Lung (tissue), 12 donors: ENCODE measurements around the gene SASH1. TPM values are rescaled to one million over a fixed set of nuclear protein-coding genes. Genes with fewer than 3 reads are reported as not detected.

Experiments
- ATAC-seq: fragments of 200-7000 bp; cut with Tn5 transposase; one replicate; pipeline ENCODE4 v1.9.1; 2020; ENCODE audit warnings: moderate number of reproducible peaks; ENCODE audit not compliant: insufficient read depth, low FRiP score
- DNase-seq, 3 donors: peaks; one replicate each; pipeline ENCODE4 v3.0.0-alpha.2; 2013 to 2017
- H3K27ac ChIP-seq, 2 donors: one replicate each; pipeline ENCODE4 v1.5.1; 2013; ENCODE audit warnings: mild to moderate bottlenecking in 2 of 2, moderate library complexity in 2 of 2, control low read depth in 1 of 2, inconsistent platforms in 1 of 2, low read depth in 1 of 2, low read length in 1 of 2
- H3K27me3 ChIP-seq, 3 donors: one replicate each; pipeline ENCODE4 v1.5.1; 2013; ENCODE audit warnings: low read length in 2 of 3; ENCODE audit not compliant: control insufficient read depth in 3 of 3, insufficient read depth in 3 of 3
- H3K36me3 ChIP-seq, 4 donors: one replicate each; pipeline ENCODE4 v1.5.1; 2013; ENCODE audit warnings: low read length in 4 of 4, mild to moderate bottlenecking in 1 of 4, moderate library complexity in 1 of 4; ENCODE audit not compliant: control insufficient read depth in 4 of 4, insufficient read depth in 4 of 4
- H3K4me1 ChIP-seq, 5 donors: one replicate each; pipeline ENCODE4 v1.5.1; 2013; ENCODE audit warnings: low read length in 5 of 5, mild to moderate bottlenecking in 2 of 5, moderate library complexity in 1 of 5; ENCODE audit not compliant: control insufficient read depth in 5 of 5, insufficient read depth in 5 of 5
- H3K4me3 ChIP-seq: one replicate; pipeline ENCODE4 v1.5.1; 2013; ENCODE audit warnings: mild to moderate bottlenecking, control low read depth, moderate library complexity
- H3K9ac ChIP-seq, 2 donors: one replicate each; pipeline ENCODE4 v1.5.1; 2013; ENCODE audit warnings: low read length in 2 of 2, control low read depth in 1 of 2; ENCODE audit not compliant: insufficient read depth in 1 of 2
- H3K9me3 ChIP-seq, 4 donors: one replicate each; pipeline ENCODE4 v1.5.1; 2013; ENCODE audit warnings: low read length in 3 of 4, mild to moderate bottlenecking in 1 of 4, moderate library complexity in 1 of 4; ENCODE audit not compliant: control insufficient read depth in 4 of 4, insufficient read depth in 3 of 4
- WGBS, 2 donors: extraction: QIAGEN DNeasy Blood & Tissue Kit; methylation state at CpG; one replicate each; pipeline ENCODE4 v1.1.7; 2013; 5-methylcytosine and 5-hydroxymethylcytosine counted together
- polyA plus RNA-seq, 2 donors: library from polyadenylated mRNA; stranded (reverse); fragments of 200-250 nt; gene quantifications; one replicate each; pipeline ENCODE4 v1.2.1, GENCODE V29; 2013
- total RNA-seq, 2 donors: library from RNA; depleted of rRNA in 1 of 2; stranded (reverse); fragments of >200 nt in 1 of 2; gene quantifications; one replicate each; pipeline ENCODE4 v1.2.1, GENCODE V29; 2014 to 2021
- TF ChIP-seq, protein P1 (sequence below): IDR thresholded peaks from 2 replicates; pipeline ENCODE4 v1.5.1; 2012; ENCODE audit warnings: mild to moderate bottlenecking; ENCODE audit errors: control extremely low read depth, extremely low read depth
- donor health status: control.
- donor health status: control.
- donor health status: Bipolar disorder and iron deficiency.
- donor health status: healthy.
- donor health status: DM: yes; HTN: yes; CAD: no.

The SASH1 gene
- total and polyA plus RNA-seq, 4 donors = 18.8 to 114 (median 42.2) TPM

GRCh38 chr6:148425443-148425842 is 82.8 kb downstream of the SASH1 start:
- no peak for ATAC-seq

GRCh38 chr6:148426317-148426977 is 83.8 kb downstream of the SASH1 start:
- H3K4me3 ChIP-seq = no peak overlapping the region
- TF ChIP-seq, protein P1, sequence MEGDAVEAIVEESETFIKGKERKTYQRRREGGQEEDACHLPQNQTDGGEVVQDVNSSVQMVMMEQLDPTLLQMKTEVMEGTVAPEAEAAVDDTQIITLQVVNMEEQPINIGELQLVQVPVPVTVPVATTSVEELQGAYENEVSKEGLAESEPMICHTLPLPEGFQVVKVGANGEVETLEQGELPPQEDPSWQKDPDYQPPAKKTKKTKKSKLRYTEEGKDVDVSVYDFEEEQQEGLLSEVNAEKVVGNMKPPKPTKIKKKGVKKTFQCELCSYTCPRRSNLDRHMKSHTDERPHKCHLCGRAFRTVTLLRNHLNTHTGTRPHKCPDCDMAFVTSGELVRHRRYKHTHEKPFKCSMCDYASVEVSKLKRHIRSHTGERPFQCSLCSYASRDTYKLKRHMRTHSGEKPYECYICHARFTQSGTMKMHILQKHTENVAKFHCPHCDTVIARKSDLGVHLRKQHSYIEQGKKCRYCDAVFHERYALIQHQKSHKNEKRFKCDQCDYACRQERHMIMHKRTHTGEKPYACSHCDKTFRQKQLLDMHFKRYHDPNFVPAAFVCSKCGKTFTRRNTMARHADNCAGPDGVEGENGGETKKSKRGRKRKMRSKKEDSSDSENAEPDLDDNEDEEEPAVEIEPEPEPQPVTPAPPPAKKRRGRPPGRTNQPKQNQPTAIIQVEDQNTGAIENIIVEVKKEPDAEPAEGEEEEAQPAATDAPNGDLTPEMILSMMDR = no peak
- DNase-seq (peak in 1 of 3 donors; percentile 38), ATAC-seq (no peak)
- no peaks in the 10 kb centered on the region for H3K27me3 ChIP-seq
- H3K9ac ChIP-seq = no peak overlapping the region
- no peaks in the 10 kb centered on the region for H3K36me3 ChIP-seq
- peak overlapping the region in 1 of 2 donors; percentile 23 for H3K27ac ChIP-seq
- WGBS, 2 donors = 55 to 68% methylated on average over 9 of the region's 9 CpGs
- peaks cover 0 to 15% (median 3%) of the 10 kb centered on the region in 5 donors for H3K4me1 ChIP-seq
- H3K9me3 ChIP-seq = peaks cover 0 to under 1% (median 0%) of the 10 kb centered on the region in 4 donors

More at GRCh38 chr6:148425443-148425842, 82.8 kb downstream of the SASH1 start:
- H3K27ac ChIP-seq = no peak overlapping the region
- peaks cover 0 to 13% (median 3%) of the 10 kb centered on the region in 5 donors for H3K4me1 ChIP-seq
- no peaks in the 10 kb centered on the region for H3K36me3 ChIP-seq
- DNase-seq = no peak
- no peak overlapping the region for H3K4me3 ChIP-seq
- 86 to 89% methylated on average over 2 of the region's 2 CpGs for WGBS, 2 donors
- no peak overlapping the region for H3K9ac ChIP-seq
- no peaks in the 10 kb centered on the region for H3K9me3 ChIP-seq
- TF ChIP-seq, protein P1 = no peak
- no peaks in the 10 kb centered on the region for H3K27me3 ChIP-seq

- H3K4me1 ChIP-seq = peaks cover 0 to 14% (median 5%) of the 10 kb centered on the region in 5 donors
- no peaks in the 10 kb centered on the region for H3K27me3 ChIP-seq
- DNase-seq (no peak), ATAC-seq (no peak)
- TF ChIP-seq, protein P1 = no peak
- 64 to 72% methylated on average over 2 of the region's 2 CpGs for WGBS, 2 donors
- H3K9me3 ChIP-seq = peaks cover 0 to 2% (median 0%) of the 10 kb centered on the region in 4 donors
- no peak overlapping the region for H3K4me3 ChIP-seq
- no peak overlapping the region for H3K27ac ChIP-seq
- no peaks in the 10 kb centered on the region for H3K36me3 ChIP-seq
- H3K9ac ChIP-seq = no peak overlapping the region
These were observed 84.7 kb downstream of the SASH1 start for GRCh38 chr6:148427333-148427732.
